Measurements from ENCODE around the gene ASIC2.
"Not testable (repeated sequence)": the region's sequence is repeated elsewhere in the genome, so short reads cannot be mapped to it uniquely, and the experiment has no call there.

The ASIC2 gene

DNA sequence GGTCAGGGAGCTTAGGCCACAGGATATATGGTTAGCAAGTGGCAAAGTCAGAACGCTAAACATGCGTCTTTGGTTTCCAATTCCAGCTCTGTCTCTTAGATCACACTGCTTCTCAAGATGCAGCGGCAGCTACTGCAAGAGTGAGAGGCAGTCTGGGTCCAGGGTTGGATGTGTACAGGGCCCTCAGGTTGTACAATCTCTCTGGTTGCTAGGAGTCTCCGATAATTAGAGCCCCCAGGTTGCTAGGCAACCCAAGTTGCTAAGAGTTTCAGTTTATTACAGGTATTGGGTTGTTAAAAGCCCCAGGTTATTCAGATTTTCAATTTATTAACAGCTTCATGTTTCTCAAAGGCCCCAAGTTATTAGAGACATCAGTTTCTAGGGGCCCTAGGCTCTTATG lies 317.0 kb downstream of the ASIC2 start:
- no peak for DNase-seq

DNA sequence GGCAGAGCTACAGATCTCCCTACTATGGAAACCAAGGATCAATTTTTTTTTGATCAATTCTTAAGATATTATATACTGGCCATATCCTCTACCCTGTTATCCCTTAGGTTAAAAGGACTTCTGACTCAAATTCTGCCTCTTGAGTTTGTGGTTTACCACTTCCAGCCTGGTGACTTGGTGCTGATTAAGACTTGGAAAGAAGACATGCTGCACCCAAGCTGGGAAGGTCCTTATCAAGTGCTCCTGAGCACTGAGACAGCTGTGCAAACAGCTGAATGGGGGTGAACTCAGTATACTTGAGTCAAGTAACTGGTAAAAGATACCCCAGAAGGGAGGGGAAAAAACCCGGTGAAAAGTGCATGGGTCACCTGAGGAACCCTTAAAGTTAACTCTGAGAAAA lies 321.9 kb downstream of the ASIC2 start:
- no peak for DNase-seq

DNA sequence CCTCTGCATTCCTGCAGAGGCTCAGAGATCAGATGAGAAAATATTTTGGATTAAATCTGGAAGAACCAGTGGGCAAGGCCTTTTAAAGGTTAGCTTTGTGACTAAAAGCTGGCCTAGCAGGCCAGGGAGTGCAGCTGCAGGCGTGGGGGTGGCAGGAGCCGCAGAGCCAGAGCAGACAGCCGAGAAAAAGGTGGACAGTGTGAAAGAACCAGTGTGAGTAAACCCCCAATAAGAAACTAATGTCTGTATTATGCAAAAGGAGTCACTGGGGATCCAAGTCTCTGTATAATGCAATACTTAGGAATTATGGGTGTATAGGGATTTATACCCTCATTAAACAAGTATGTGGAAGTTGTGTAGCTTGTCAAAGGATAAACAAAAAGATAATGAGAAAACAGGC lies 322.8 kb downstream of the ASIC2 start:
- no peak for DNase-seq

DNA sequence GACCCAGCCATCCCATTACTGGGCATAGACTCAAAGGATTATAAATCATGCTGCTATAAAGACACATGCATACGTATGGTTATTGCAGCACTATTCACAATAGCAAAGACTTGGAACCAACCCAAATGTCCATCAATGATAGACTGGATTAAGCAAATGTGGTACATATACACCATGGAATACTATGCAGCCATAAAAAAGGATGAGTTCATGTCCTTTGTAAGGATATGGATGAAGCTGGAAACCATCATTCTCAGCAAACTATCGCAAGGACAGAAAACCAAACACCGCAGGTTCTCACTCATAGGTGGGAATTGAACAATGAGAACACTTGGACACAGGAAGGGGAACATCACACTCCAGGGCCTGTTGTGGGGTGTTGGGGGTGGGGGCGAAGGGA lies 323.9 kb downstream of the ASIC2 start:
- DNase-seq, result not testable (repeated sequence)

DNA sequence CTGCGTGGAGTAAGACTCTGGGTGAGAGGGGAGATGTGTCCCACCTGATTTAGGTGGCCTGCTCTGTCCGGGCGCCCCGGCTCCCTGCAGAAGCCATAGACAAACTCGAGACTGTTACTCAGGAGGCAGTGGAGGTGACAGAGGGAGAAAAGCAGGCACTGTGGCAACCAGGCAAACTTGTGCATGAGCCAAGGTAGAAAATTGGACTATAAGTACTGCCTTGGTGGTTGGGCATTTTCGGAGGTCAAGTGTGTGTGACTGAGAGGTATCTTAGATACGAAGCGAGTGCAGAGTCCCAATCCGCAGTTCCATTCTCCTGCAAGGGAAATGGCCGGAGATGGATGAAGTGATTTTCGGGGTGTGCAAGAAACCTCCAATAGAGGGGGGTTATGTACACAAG lies 328.6 kb downstream of the ASIC2 start:
- DNase-seq, result no peak
